ENCODE measurements around the gene IMPDH2. TPM values are rescaled to one million over a fixed set of nuclear protein-coding genes. Genes with fewer than 3 reads are reported as not detected.

IMPDH2 gene
- polyA plus RNA-seq, result 10 to 100 TPM; 44.8 to 52.6 (median 52.0) TPM

DNA sequence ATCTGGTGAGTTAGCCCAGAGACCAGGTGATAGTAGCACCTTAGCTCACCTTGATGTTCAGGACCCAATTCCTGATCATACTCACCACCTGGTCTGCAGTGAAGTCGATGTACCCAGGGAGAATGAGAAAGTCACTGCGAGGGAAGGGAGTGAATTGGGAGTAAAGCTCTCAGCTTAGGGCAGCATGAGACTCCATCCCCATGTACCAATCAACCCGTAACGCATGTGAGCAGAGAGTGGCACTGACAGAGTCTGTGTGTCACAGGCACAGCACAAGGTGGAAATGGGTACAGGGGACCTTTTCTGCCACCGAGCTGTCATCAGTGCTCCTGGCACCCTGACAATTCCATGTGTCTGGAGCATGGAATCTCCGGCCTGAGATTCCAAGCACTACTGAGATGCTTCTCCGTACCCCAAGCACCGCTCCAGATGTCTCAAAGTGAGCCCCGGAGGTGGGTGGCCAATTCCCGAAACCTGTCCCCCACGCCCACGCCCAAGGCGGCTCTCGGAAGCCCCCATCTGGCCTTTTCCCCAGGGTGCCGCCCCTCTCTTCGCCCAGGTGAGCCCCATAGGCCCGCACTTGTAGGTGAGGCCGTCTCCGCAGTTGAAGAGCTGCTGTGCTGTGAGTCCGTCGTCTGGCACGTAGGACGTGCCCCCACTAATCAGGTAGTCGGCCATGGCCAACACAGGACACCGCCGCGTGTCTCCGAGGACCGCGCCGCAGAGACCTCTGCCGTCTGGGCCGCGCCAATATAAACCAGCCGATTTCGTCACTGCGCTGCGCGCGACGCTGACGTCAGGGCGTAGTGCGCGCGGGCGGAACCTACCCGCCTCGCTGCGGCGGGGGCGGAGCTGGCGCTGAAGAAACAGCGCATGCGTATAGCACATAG, at the start of gene IMPDH2:
IMPDH2 (minus strand) TSS at position 726 of the 890 bp plus-strand sequence; CDS start at position 678, 48 bp downstream.
- H3K4me3 Mint-ChIP-seq, result peak within 1 kb of the TSS; percentile 84 to 94 (median 92)
- H3K27me3 Mint-ChIP-seq (ENCODE audit: low read depth in 3 of 3), result peaks cover 5 to 11% (median 11%) of the 10 kb centered on the region in 3 donors
- no peaks in the 10 kb centered on the region for H3K9me3 Mint-ChIP-seq
- DNase-seq, result peak; percentile 94 to 95 (median 95)
- peaks cover 29 to 35% of the 10 kb centered on the region in 2 donors for H3K4me1 Mint-ChIP-seq
- H3K36me3 Mint-ChIP-seq, result peaks cover 4 to 25% (median 10%) of the 10 kb centered on the region in 3 donors
- H3K27ac Mint-ChIP-seq, result peak within 1 kb of the TSS; percentile 91 to 99 (median 98)

GRCh38 chr3:49076646-49077045, 47.4 kb upstream of the IMPDH2 start:
- peaks cover 0 to 1% (median 0%) of the 10 kb centered on the region in 3 donors for H3K27me3 Mint-ChIP-seq (ENCODE audit: low read depth in 3 of 3)
- peaks cover 4 to 15% (median 8%) of the 10 kb centered on the region in 3 donors for H3K36me3 Mint-ChIP-seq
- H3K9me3 Mint-ChIP-seq, result no peaks in the 10 kb centered on the region
- peaks cover 6 to 29% of the 10 kb centered on the region in 2 donors for H3K4me1 Mint-ChIP-seq
- H3K27ac Mint-ChIP-seq, result peak overlapping the region in 1 of 6 donors; percentile 16
- no peak for DNase-seq
- H3K4me3 Mint-ChIP-seq, result no peak overlapping the region

DNA sequence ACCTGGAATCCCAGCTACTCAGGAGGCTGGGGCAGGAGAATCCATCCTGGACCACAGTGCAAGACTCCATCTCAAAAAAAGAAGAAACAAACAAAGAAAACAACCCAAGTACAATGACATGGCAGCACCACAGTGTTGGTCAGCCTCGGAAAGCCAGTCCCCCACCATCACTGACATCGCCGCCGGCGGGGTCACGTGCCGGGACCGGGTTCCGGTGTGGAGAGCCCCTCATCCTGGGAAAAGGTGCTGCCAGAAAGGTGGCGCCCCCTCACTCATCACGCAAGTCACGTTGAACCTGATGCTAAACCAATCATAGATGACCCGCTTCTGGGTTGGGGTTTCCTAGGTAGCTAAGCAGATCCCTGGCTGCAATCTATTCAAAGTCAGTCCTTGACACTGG, 46.9 kb upstream of the IMPDH2 start:
- no peak for DNase-seq
- peaks cover 4 to 19% (median 8%) of the 10 kb centered on the region in 3 donors for H3K36me3 Mint-ChIP-seq
- no peaks in the 10 kb centered on the region for H3K9me3 Mint-ChIP-seq
- peaks cover 0 to 1% (median 0%) of the 10 kb centered on the region in 3 donors for H3K27me3 Mint-ChIP-seq (ENCODE audit: low read depth in 3 of 3)
- no peak overlapping the region for H3K4me3 Mint-ChIP-seq
- H3K27ac Mint-ChIP-seq, result no peak overlapping the region
- H3K4me1 Mint-ChIP-seq, result peaks cover 8 to 29% of the 10 kb centered on the region in 2 donors

GRCh38 chr3:49058011-49058410, 28.8 kb upstream of the IMPDH2 start:
- Mint-ChIP-seq H3K4me3 (no peak overlapping the region), H3K27me3 (ENCODE audit: low read depth in 3 of 3) (peaks cover 0 to 2% (median 0%) of the 10 kb centered on the region in 3 donors), H3K27ac (peak overlapping the region in 1 of 6 donors; percentile 45)

DNA sequence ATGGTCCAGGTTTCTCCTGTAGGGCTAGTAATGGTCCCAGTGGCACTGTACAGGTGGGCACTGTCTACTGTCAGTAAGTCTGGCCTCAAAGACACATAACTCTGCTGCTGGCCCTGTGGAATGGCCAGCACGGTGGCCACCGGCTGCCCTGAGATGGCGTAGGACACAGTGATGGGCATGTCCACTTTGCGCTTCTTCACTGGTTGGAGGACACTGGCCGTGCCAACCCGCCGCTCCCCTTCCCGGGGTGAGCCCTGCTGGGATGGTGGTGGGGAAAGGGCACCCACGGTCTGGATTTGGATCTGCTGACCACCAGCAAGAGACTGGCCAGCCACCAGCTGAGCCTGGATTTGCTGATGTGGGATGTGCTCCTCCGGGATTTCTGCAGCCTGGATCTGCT, 28.1 kb upstream of the IMPDH2 start:
- no peak overlapping the region for H3K4me3 Mint-ChIP-seq

More at GRCh38 chr3:49058011-49058410, 28.8 kb upstream of the IMPDH2 start:
- Mint-ChIP-seq H3K4me1 (no peaks in the 10 kb centered on the region), H3K36me3 (peaks cover 4 to 23% (median 6%) of the 10 kb centered on the region in 3 donors), H3K9me3 (no peaks in the 10 kb centered on the region)
- no peak for DNase-seq

DNA sequence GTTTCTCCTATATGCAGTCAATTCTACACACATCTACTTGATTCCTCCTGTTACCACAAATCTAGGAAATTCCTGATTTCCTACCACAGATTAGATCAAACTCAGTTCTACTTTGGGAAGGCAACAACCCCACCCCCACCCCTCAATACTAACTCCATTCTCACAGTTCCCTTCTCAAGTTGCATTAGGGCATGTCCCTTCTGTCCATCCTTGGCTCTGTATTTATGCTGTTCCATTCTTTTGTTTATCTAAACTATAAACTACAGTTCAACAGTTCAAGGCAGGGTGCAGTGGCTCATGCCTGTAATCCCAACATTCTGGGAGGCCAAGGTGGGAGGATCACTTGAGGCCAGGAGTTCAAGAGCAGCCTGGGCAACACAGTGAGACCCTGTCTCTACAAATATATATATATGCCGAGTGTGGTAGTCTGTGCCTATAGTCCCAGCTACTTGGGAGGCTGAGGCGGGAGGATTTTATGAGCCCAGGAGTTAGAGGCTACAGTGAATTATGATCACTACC, 25.2 kb upstream of the IMPDH2 start:
- no peak for DNase-seq
- Mint-ChIP-seq H3K4me1 (peaks cover 6 to 16% of the 10 kb centered on the region in 2 donors), H3K27me3 (ENCODE audit: low read depth in 3 of 3) (peaks cover 0 to 2% (median 2%) of the 10 kb centered on the region in 3 donors), H3K4me3 (no peak overlapping the region), H3K36me3 (peaks cover 11 to 28% (median 12%) of the 10 kb centered on the region in 3 donors), H3K9me3 (no peaks in the 10 kb centered on the region), H3K27ac (peak overlapping the region in 3 of 6 donors; percentile 14 to 51 (median 51))

More for the DNA sequence above, 28.1 kb upstream of the IMPDH2 start:
- DNase-seq, result no peak
- Mint-ChIP-seq H3K27ac (no peak overlapping the region), H3K36me3 (peaks cover 6 to 26% (median 7%) of the 10 kb centered on the region in 3 donors), H3K4me1 (peaks cover 0 to under 1% of the 10 kb centered on the region in 2 donors), H3K27me3 (ENCODE audit: low read depth in 3 of 3) (peaks cover 0 to 2% (median 0%) of the 10 kb centered on the region in 3 donors), H3K9me3 (no peaks in the 10 kb centered on the region)

- Mint-ChIP-seq H3K27me3 (ENCODE audit: low read depth in 3 of 3) (peaks cover 0 to 2% (median 2%) of the 10 kb centered on the region in 3 donors), H3K27ac (no peak overlapping the region)
These were observed 24.3 kb upstream of the IMPDH2 start for GRCh38 chr3:49053543-49053942.

DNA sequence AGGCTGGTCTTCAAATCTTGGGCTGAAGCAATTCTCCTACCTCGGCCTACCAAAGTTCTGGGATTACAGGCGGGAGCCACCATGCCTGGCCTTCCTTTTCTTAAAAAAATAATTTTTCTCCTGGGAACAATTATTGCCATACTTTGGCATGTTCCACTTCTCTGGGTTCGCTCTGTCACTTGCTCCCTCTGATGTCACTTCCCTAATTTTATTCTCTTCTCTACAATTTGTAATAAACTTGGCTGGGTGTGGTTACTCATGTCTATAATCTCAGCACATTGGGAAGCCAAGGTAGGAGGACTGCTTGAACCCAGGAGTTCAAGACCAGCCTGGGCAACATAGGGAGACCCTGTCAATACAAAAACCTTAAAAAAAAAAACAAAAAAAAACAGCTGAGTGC, 6.1 kb upstream of the IMPDH2 start:
- no peak overlapping the region for H3K27ac Mint-ChIP-seq
- no peaks in the 10 kb centered on the region for H3K9me3 Mint-ChIP-seq
- no peak for DNase-seq
- no peak overlapping the region for H3K4me3 Mint-ChIP-seq
- H3K27me3 Mint-ChIP-seq (ENCODE audit: low read depth in 3 of 3), result peaks cover 0 to 3% (median 0%) of the 10 kb centered on the region in 3 donors
- peaks cover 13 to 31% (median 14%) of the 10 kb centered on the region in 3 donors for H3K36me3 Mint-ChIP-seq
- H3K4me1 Mint-ChIP-seq, result no peaks in the 10 kb centered on the region

More at GRCh38 chr3:49053543-49053942, 24.3 kb upstream of the IMPDH2 start:
- Mint-ChIP-seq H3K4me1 (peaks cover 6 to 16% of the 10 kb centered on the region in 2 donors), H3K9me3 (no peaks in the 10 kb centered on the region), H3K4me3 (no peak overlapping the region), H3K36me3 (peaks cover 11 to 28% (median 12%) of the 10 kb centered on the region in 3 donors)
- DNase-seq, result no peak

- peaks cover 3 to 4% of the 10 kb centered on the region in 2 donors for H3K4me1 Mint-ChIP-seq
- no peak for DNase-seq
- peaks cover 13 to 27% (median 14%) of the 10 kb centered on the region in 3 donors for H3K36me3 Mint-ChIP-seq
- H3K27me3 Mint-ChIP-seq (ENCODE audit: low read depth in 3 of 3), result peaks cover 0 to 4% (median 3%) of the 10 kb centered on the region in 3 donors
- peak overlapping the region in 1 of 6 donors; percentile 69 for H3K27ac Mint-ChIP-seq
- no peak overlapping the region for H3K4me3 Mint-ChIP-seq
- H3K9me3 Mint-ChIP-seq, result no peaks in the 10 kb centered on the region
These were observed 5.5 kb upstream of the IMPDH2 start for GRCh38 chr3:49034650-49035049.

DNA sequence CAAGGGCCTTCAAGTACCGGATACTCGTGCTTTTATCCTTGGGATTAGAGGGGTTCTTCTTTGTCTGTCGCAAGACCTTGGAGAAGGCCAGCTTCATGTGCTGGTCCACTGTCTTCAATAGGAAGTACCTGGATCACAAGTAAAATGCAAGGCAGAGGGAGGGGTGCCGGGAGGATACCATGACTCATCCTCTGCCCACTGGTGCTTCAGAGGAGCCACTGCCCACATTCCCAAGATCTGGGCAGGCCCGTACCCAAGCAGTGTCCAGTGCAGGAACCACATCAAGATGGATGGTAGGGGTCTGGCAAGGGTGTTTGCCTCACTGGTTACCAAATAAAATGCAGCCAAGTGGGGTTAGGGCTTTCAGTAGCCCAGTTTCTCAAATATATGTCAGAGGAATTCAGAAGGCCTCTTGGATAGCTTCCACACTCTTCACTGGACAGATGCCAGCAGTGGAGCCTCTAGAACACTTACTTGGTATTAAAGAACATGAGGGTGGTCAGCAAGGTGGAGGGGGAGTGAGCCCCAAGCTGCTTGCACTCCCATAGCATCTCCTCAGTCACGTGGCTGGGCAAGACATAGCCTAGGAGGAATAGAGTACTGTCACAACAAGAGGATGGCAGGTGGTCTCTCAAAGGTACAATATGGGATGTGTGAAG, 3.6 kb upstream of the IMPDH2 start:
- H3K36me3 Mint-ChIP-seq, result peaks cover 13 to 27% (median 14%) of the 10 kb centered on the region in 3 donors
- peaks cover 21% of the 10 kb centered on the region in 2 donors for H3K4me1 Mint-ChIP-seq

DNA sequence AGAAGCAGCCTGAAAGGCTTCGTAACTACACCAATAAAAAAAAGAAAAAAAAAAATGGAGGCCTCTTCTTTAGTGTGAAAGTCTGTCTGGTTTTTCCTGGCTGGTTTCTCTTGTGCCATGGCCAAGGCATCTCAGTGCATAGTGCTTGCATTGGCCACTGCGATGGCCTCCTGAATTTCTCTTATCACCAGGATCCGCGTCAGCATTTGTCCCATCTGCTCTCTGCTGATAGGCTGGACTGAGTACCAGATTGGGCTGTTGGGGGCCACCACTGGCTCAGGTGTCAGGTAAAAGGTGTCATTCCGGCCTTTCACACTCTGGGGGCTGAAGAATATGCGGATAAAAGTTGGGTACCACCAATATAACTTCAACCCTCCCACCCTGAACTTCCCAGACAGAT, 1.1 kb upstream of the IMPDH2 start:
- DNase-seq, result no peak
- Mint-ChIP-seq H3K36me3 (peaks cover 10 to 28% (median 10%) of the 10 kb centered on the region in 3 donors), H3K27me3 (ENCODE audit: low read depth in 3 of 3) (peaks cover 5 to 11% (median 11%) of the 10 kb centered on the region in 3 donors), H3K27ac (peak overlapping the region; percentile 59 to 99 (median 92)), H3K4me1 (peaks cover 25 to 35% of the 10 kb centered on the region in 2 donors), H3K9me3 (no peaks in the 10 kb centered on the region), H3K4me3 (no peak overlapping the region)

More for the DNA sequence above, 3.6 kb upstream of the IMPDH2 start:
- H3K27ac Mint-ChIP-seq, result peak overlapping the region in 1 of 6 donors; percentile 23
- H3K27me3 Mint-ChIP-seq (ENCODE audit: low read depth in 3 of 3), result peaks cover 5 to 13% (median 11%) of the 10 kb centered on the region in 3 donors
- H3K9me3 Mint-ChIP-seq, result no peaks in the 10 kb centered on the region
- no peak for DNase-seq
- no peak overlapping the region for H3K4me3 Mint-ChIP-seq

DNA sequence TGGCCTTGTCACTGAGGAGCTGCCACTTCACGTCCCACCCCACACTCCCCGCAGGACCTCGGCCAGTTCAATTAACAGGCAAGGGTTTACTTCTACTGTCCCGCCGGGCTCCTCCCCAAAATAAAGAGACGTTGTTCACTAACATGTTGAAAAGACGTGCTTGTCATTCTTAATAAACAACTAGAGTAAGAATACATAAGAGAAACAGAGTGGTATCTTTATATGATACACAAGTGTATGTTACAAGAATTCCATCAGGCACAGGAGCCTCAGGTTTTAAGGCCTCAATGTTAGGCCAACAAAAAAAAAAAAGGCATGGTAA, 326 bp upstream of the IMPDH2 start:
- peaks cover 5 to 11% (median 11%) of the 10 kb centered on the region in 3 donors for H3K27me3 Mint-ChIP-seq (ENCODE audit: low read depth in 3 of 3)
- peak overlapping the region; percentile 84 to 94 (median 92) for H3K4me3 Mint-ChIP-seq
- peaks cover 25 to 35% of the 10 kb centered on the region in 2 donors for H3K4me1 Mint-ChIP-seq
- peaks cover 4 to 21% (median 10%) of the 10 kb centered on the region in 3 donors for H3K36me3 Mint-ChIP-seq
- H3K9me3 Mint-ChIP-seq, result no peaks in the 10 kb centered on the region
- no peak for DNase-seq
- peak overlapping the region; percentile 91 to 99 (median 98) for H3K27ac Mint-ChIP-seq

DNA sequence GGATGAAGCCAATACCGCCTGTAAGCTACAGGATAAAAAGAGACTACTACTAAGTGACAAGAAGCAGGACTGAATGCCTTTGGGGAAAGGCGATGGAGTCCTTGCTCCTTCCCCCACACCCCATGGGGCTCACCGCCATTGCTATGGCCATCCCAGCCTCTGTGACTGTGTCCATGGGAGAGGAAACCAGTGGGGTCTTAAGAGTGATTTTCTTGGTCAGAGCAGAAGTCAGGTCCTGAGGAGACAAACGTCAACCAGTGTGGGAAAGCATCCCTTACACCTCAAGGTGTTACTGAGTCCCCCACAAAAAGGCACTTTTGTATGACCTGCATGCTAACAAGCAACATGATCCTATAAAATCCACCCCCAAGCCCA, 913 bp downstream of the IMPDH2 start:
- peaks cover 33 to 36% of the 10 kb centered on the region in 2 donors for H3K4me1 Mint-ChIP-seq
- no peaks in the 10 kb centered on the region for H3K9me3 Mint-ChIP-seq
- peaks cover 4 to 27% (median 10%) of the 10 kb centered on the region in 3 donors for H3K36me3 Mint-ChIP-seq
- peak overlapping the region; percentile 84 to 94 (median 92) for H3K4me3 Mint-ChIP-seq
- H3K27ac Mint-ChIP-seq, result peak overlapping the region; percentile 91 to 99 (median 98)
- DNase-seq, result no peak
- H3K27me3 Mint-ChIP-seq (ENCODE audit: low read depth in 3 of 3), result peaks cover 5 to 14% (median 13%) of the 10 kb centered on the region in 3 donors
